Endothelial cell of umbilical vein (primary cell): ENCODE measurements around the gene LONRF2. TPM values are rescaled to one million over a fixed set of nuclear protein-coding genes. Genes with fewer than 3 reads are reported as not detected.

Source experiments
- BruUV-seq: library from RNA; stranded (reverse); fragments of 400-500 nt; replicated peaks from 2 replicates; lab custom pipeline; 2021; lab: Mats Ljungman, UMichigan
- CTCF ChIA-PET: fragments of 300-600, 350-600 bp; sonication (Branson Sonifier 250); formaldehyde crosslinking; loops from one replicate; lab custom pipeline; 2021; ENCODE audit warnings: antibody characterized with exemption, inconsistent platforms; lab: Charles Lee
- POLR2A ChIA-PET: fragments of 300-600, 350-600 bp; sonication (Branson Sonifier 250); formaldehyde crosslinking; loops from one replicate; lab custom pipeline; 2021; ENCODE audit warnings: antibody characterized with exemption, inconsistent platforms; lab: Charles Lee
- DNase-seq: peaks from one replicate; pipeline ENCODE4 v3.0.0-alpha.2; 2011; ENCODE audit warnings: low read depth, low spot score
- FAIRE-seq: peaks from 2 replicates; lab custom pipeline; 2011; peaks lifted over from hg19 to GRCh38; lab: Jason Lieb, UNC
- H2AFZ ChIP-seq: 2 replicates; pipeline ENCODE4 v1.6.0; 2012; ENCODE audit warnings: low read depth, low read length, control low read depth, inconsistent platforms
- H3K27ac ChIP-seq: 2 replicates; pipeline ENCODE4 v1.5.1; 2011; ENCODE audit warnings: low read depth, mild to moderate bottlenecking, control low read depth, low read length, moderate library complexity; ENCODE audit not compliant: insufficient read depth
- H3K27me3 ChIP-seq, 2 experiments: 2 replicates each; pipeline versions ENCODE4 v1.6.0 to v1.6.1; 2011; ENCODE audit warnings: low read length in 2 of 2, mixed read lengths in 1 of 2; ENCODE audit not compliant: control insufficient read depth in 2 of 2, insufficient read depth in 2 of 2
- H3K36me3 ChIP-seq, 2 experiments: 2 replicates in 1 of 2; 3 replicates in 1 of 2; pipeline ENCODE4 v1.5.1; 2011; ENCODE audit warnings: low read length in 2 of 2, mild to moderate bottlenecking in 1 of 2, moderate library complexity in 1 of 2; ENCODE audit not compliant: control insufficient read depth in 2 of 2, insufficient read depth in 2 of 2; ENCODE audit errors: extremely low read depth in 1 of 2
- H3K4me1 ChIP-seq: 3 replicates; pipeline ENCODE4 v1.5.1; 2011; ENCODE audit warnings: mild to moderate bottlenecking, low read length; ENCODE audit not compliant: control insufficient read depth, insufficient read depth; ENCODE audit errors: extremely low read depth
- H3K4me2 ChIP-seq: 2 replicates; pipeline ENCODE4 v1.6.1; 2011; ENCODE audit warnings: low read length, control low read depth, mixed read lengths; ENCODE audit not compliant: insufficient read depth
- H3K4me3 ChIP-seq, 3 experiments: fragments of 200-600 bp in 1 of 3; sonication (generic), shearing (Covaris generic) in 1 of 3; replicated peaks in 1 of 3; 2 replicates each; pipeline ENCODE4 v1.5.1; 2011 to 2016; ENCODE audit warnings: control low read depth in 3 of 3, low read length in 3 of 3, mild to moderate bottlenecking in 2 of 3, inconsistent platforms in 1 of 3, low read depth in 1 of 3, moderate library complexity in 1 of 3; ENCODE audit not compliant: insufficient read depth in 1 of 3
- H3K79me2 ChIP-seq: 2 replicates; pipeline ENCODE4 v1.6.0; 2012; ENCODE audit warnings: low read length, inconsistent platforms; ENCODE audit not compliant: control insufficient read depth, insufficient read depth
- H3K9ac ChIP-seq: replicated peaks from 2 replicates; pipeline ENCODE3; 2011; ENCODE audit warnings: low read length, control low read depth; ENCODE audit not compliant: insufficient read depth; ENCODE audit errors: extremely low read depth
- H3K9me1 ChIP-seq: replicated peaks from 3 replicates; pipeline ENCODE4 v1.6.0; 2011; ENCODE audit warnings: mild to moderate bottlenecking, low read length; ENCODE audit not compliant: control insufficient read depth, insufficient read depth; ENCODE audit errors: extremely low read depth
- H3K9me3 ChIP-seq: replicated peaks from 2 replicates; pipeline ENCODE4 v1.5.1; 2012; ENCODE audit warnings: low read length, inconsistent platforms; ENCODE audit not compliant: control insufficient read depth, insufficient read depth
- H4K20me1 ChIP-seq: replicated peaks from 2 replicates; pipeline ENCODE3; 2011; ENCODE audit warnings: mild to moderate bottlenecking, low read length; ENCODE audit not compliant: control insufficient read depth, insufficient read depth; ENCODE audit errors: extremely low read depth
- CTCF ChIP-seq, 2 donors: IDR thresholded peaks; 1 replicate in 1 of 2; 2 replicates in 1 of 2; pipeline ENCODE4 v1.5.1; 2011; ENCODE audit warnings: low read length in 2 of 2, mild to moderate bottlenecking in 2 of 2, moderate library complexity in 2 of 2, control low read depth in 1 of 2, inconsistent platforms in 1 of 2, low read depth in 1 of 2; ENCODE audit not compliant: insufficient read depth in 1 of 2; ENCODE audit errors: extremely low read depth in 1 of 2
- EZH2 ChIP-seq: IDR thresholded peaks from 2 replicates; pipeline ENCODE4 v1.6.1; 2012; ENCODE audit warnings: borderline replicate concordance, low read depth, mild to moderate bottlenecking, moderate library complexity, low read length, inconsistent platforms; ENCODE audit not compliant: severe bottlenecking
- FOS ChIP-seq: IDR thresholded peaks from 2 replicates; pipeline ENCODE4 v1.6.1; 2011; ENCODE audit warnings: mild to moderate bottlenecking, low read length, moderate library complexity, borderline replicate concordance; ENCODE audit not compliant: insufficient read depth
- GATA2 ChIP-seq: IDR thresholded peaks from 2 replicates; pipeline ENCODE4 v1.7.0; 2011; ENCODE audit warnings: low read depth, mild to moderate bottlenecking, moderate library complexity, mixed read lengths, low read length; ENCODE audit not compliant: insufficient read length, insufficient read depth
- JUN ChIP-seq: IDR thresholded peaks from 2 replicates; pipeline ENCODE4 v1.6.1; 2011; ENCODE audit warnings: borderline replicate concordance, low read depth; ENCODE audit not compliant: insufficient read length, insufficient read depth
- MAX ChIP-seq: IDR thresholded peaks from 2 replicates; pipeline ENCODE4 v1.6.1; 2011; ENCODE audit not compliant: insufficient read depth, insufficient read length
- MYC ChIP-seq: IDR thresholded peaks from one replicate; pipeline ENCODE4 v1.6.1; 2011; ENCODE audit warnings: mild to moderate bottlenecking, low read depth, low read length
- POLR2A ChIP-seq: IDR thresholded peaks from 2 replicates; pipeline ENCODE4 v1.6.1; 2012; ENCODE audit warnings: low read depth, mild to moderate bottlenecking, control low read depth, low read length
- POLR2AphosphoS5 ChIP-seq: IDR thresholded peaks from 2 replicates; pipeline ENCODE4 v1.6.1; 2012; ENCODE audit warnings: low read depth, mild to moderate bottlenecking, control low read depth, low read length, moderate library complexity; ENCODE audit not compliant: insufficient read depth
- dilution Hi-C: fragments of 300-500 bp; cut with MboI; formaldehyde crosslinking; loops from one replicate; pipeline ENCODE4 v1.15.0; 2019; ENCODE audit warnings: low sequenced_read_pairs; ENCODE audit not compliant: extremely low pct_ligation_motif_present
- intact Hi-C: fragments of 100-400 bp; cut with micrococcal nuclease; formaldehyde crosslinking; loops from one replicate; pipeline ENCODE4 v1.10.0; 2022
- polyA plus RNA-seq, 4 experiments: library from polyadenylated mRNA; depleted of rRNA in 3 of 4; stranded (reverse) in 3 of 4; unstranded in 1 of 4; fragments of >200 nt; gene quantifications; 2 replicates each; pipeline versions ENCODE4 v1.2.1 to v1.2.3, GENCODE V29; 2011 to 2012; ENCODE audit warnings: missing spikeins in 1 of 4
- total RNA-seq: library from RNA; stranded (reverse); gene quantifications from 2 replicates; pipeline ENCODE4 v1.2.3, GENCODE V29; 2021

Gene LONRF2
- total and polyA plus RNA-seq, 2 donors (not counting 3 experiments of a cell fraction or from before 2014, with no cell fraction given): 0.03 TPM; not detected in 1

- no TSS peak for BruUV-seq
- Histone ChIP-seq H3K36me3 (no peaks in the 10 kb centered on the region), H3K4me3 (no peak overlapping the region), H3K9me3 (no peaks in the 10 kb centered on the region), H2AFZ (no peak overlapping the region), H3K4me2 (no peak overlapping the region), H3K4me1 (no peaks in the 10 kb centered on the region), H3K27me3 (no peaks in the 10 kb centered on the region), H3K9me1 (no peaks in the 10 kb centered on the region), H3K9ac (no peak overlapping the region), H3K79me2 (no peaks in the 10 kb centered on the region), H4K20me1 (no peaks in the 10 kb centered on the region), H3K27ac (no peak overlapping the region)
- POLR2A ChIA-PET: no interaction called here
- CTCF ChIA-PET: interaction anchor here (4.3 to 5.2 kb wide), 2 partner anchors 424 to 685 kb away, joined by 99 to 109 read pairs; no protein-coding TSS in a partner anchor
- DNase-seq (no peak), FAIRE-seq (no peak)
- dilution Hi-C loops: no loop called here
- intact Hi-C loops: loop anchor here (1.0 kb wide), 4 partner anchors 65 to 684 kb away; no protein-coding TSS in a partner anchor
- TF ChIP-seq GATA2: no peak
- no peak for TF ChIP-seq POLR2A
- TF ChIP-seq MYC: no peak
- no peak for TF ChIP-seq EZH2
- no peak for TF ChIP-seq JUN
- TF ChIP-seq POLR2AphosphoS5: no peak
- no peak for TF ChIP-seq CTCF (IDR thresholded peaks at IDR 0.05; ENCODE audit: extremely low read depth in 1 of 2, insufficient read depth in 1 of 2, low read depth in 1 of 2, low read length in 2 of 2)
- no peak for TF ChIP-seq MAX
- TF ChIP-seq FOS: no peak
Observed at GRCh38 chr2:100243631-100244030, 78.7 kb downstream of the LONRF2 start.
